NCI-H460 (cell line): Measurements from ENCODE around the gene SCO2. TPM values are rescaled to one million over a fixed set of nuclear protein-coding genes. Genes with fewer than 3 reads are reported as not detected.
"Not testable (repeated sequence)": the region's sequence is repeated elsewhere in the genome, so short reads cannot be mapped to it uniquely, and the experiment has no call there.

ENCODE experiments used
- DNase-seq: peaks from one replicate; pipeline ENCODE4 v3.0.0-alpha.2; 2016; ENCODE audit warnings: low read depth; ENCODE audit errors: extremely low read depth
- total RNA-seq: library from RNA; depleted of rRNA; stranded (reverse); fragments of >200 nt; shearing (Covaris generic); gene quantifications from 2 replicates; pipeline ENCODE4 v1.2.3, GENCODE V29; 2014

The SCO2 gene
- total RNA-seq, 1 experiment from 2014 or later: 3.0 TPM

GRCh38 chr22:50551160-50551752 lies 25.9 kb upstream of the SCO2 start:
- DNase-seq: no peak

DNA sequence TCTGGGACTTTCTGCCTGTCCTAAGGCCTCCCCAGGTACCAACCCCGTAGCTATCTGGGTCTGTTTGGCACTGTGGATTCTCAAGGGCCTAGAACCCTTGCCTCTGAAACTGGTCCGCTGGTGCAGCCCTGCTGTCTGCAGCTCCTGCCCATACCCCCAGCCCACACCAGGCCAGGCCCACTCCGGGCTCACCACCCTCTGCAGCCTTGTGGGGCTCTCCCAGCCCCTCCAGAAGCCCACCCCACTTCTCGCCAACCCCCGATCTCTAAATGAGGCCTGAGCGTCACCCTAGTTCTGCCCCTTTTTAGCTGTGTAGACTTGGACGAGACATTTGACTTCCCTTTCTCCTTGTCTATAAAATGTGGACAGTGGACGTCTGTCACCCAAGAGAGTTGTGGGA lies 25.0 kb upstream of the SCO2 start:
- DNase-seq: no peak

- no peak for DNase-seq
These were observed 23.8 kb upstream of the SCO2 start for GRCh38 chr22:50548921-50549790.

- no peak for DNase-seq
These were observed 22.9 kb upstream of the SCO2 start for GRCh38 chr22:50548040-50548920.

- DNase-seq: no peak
These were observed 22.0 kb upstream of the SCO2 start for GRCh38 chr22:50547263-50547985.

GRCh38 chr22:50546326-50547262 lies 21.2 kb upstream of the SCO2 start:
- DNase-seq: no peak

- peak; percentile 75 for DNase-seq
These were observed 20.3 kb upstream of the SCO2 start, which contains the start of gene KLHDC7B for GRCh38 chr22:50545522-50546325. KLHDC7B (plus strand) TSS chr22:50545899; CDS start chr22:50546244, 345 bp downstream.

DNA sequence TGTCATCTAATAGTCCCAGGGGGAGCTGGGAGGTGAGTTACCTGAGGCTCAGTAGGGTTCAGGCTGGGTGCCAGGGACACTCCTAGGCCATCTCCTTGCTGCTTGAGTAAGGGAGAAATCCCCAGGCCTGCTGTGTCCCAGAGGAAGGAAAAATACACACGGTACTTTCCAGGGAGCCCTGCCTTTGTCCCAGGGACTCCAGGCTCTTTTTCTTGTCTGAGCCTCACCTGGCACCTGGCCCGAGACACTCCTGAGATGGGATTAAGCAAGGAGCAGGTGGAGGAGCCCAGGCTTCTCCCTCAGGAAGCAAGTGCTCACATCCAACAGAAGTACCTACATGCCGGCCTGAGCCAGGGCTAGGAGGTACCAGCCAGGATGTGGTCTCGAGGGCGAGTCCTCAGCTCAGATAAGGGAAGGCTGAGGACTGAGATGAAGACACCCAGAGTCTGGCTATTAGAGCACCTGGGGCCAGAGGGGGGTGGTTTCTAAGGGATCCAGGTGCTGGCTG lies 19.4 kb upstream of the SCO2 start:
- no peak for DNase-seq

- no peak for DNase-seq
These were observed 18.8 kb upstream of the SCO2 start for GRCh38 chr22:50544078-50544745.

GRCh38 chr22:50542416-50542927 lies 17.1 kb upstream of the SCO2 start:
- DNase-seq: no peak

DNA sequence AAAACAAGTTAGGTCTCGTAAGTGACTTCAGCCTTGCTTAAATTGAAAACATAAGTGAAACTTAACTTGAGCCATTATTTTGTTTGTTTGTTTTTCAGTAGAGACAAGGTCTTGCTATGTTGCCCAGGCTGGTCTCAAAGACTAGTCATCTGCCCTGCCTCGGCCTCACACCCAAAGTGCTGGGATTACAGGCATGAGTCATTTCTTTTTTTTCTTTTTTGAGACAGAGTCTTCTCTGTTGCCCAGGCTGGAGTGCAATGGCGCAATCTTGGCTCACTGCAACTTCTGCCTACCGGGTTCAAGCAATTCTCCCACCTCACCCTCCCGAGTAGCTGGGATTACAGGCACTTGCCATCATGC lies 16.2 kb upstream of the SCO2 start:
- peak; percentile 79 for DNase-seq

- no peak for DNase-seq
These were observed 15.0 kb upstream of the SCO2 start for GRCh38 chr22:50540381-50540780.

- no peak for DNase-seq
These were observed 12.4 kb upstream of the SCO2 start for GRCh38 chr22:50537765-50538164.

GRCh38 chr22:50536226-50536625 lies 10.8 kb upstream of the SCO2 start:
- no peak for DNase-seq

DNA sequence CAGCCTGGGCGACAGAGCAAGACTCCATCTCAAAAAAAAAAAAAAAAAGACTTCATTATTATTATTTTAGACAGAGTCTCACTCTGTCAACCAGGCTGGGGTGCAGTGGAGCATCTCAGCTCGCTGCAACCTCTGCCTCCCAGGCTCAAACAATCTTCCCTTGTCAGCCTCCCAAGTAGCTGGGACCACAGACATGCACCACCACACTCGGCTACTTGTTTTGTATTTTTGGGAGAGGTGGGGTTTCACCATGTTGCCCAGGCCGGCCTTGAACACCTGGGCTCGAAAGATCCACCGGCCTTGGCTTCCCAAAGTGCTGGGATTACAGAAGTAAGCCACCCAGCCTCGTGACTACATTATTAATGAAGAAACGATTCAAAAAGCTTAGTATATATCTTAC lies 9.7 kb upstream of the SCO2 start:
- no peak for DNase-seq

DNA sequence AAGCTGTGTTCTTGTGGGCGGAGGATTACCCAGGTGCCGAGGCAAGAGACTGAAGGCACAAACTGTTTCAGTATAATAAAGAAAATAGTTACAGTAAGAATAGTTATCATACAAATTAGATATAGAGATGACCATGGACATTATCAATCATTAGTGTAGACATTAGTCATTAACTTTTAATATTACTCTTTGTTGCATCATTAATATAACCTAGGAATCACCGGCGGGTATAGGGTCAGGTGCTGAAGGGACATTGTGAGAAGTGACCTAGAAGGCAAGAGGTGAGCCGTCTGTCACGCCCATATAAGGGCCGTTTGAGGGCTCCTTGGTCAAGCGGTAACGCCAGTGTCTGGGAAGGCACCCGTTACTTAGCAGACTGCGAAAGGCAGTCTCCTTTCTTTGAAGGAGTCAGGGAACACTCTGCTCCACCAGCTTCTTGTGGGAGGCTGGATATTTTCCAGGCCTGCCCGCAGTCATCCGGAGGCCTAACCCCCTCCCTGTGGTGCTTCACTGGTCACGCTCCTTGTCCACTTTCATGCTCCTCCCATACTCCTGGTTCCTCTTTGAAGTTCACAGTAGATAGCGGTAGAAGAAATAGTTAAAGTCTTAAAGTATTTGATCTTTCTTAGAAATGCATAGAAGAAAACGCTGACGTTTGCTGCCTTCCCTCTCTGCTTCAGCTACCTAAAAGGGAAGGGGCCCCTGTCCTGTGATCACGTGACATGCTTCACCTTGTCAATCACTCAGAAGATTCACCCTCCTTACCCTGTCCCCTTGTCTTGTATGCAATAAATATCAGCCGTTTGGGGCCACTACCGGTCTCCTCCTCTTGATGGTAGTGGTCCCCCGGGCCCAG lies 8.7 kb upstream of the SCO2 start:
- DNase-seq: not testable (repeated sequence)
